ENCODE results near the gene ZFYVE21.

DNA sequence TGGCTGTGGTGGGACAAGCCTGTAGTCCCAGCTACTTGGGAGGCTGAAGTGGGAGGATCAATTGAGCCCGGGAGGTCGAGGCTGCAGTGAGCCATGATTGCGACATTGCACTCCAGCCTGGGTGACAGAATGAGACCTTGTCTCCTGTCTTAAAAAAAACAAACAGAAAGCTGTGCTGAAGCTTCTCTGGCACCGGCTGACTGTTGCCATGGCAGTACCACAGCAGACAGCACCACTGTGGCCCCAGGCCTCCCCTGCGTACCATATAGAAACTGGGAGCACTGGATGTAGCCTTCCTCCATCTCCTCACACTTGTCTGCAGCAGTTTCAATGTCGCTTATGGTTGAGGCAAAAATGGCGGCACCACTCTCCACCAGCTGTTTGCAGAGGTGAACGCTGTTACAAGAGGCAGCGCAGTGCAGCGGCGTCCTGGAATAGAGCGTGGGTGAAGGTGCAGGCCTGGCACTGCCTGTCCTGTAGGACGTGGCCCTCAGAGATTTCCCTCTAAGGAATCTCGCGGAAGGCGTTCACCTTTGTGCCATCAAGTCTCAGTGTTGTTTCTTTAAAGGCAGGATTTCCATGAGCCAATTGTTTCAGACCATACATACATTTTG lies 21.9 kb downstream of the ZFYVE21 start:
- TF ChIP-seq, protein P1, sequence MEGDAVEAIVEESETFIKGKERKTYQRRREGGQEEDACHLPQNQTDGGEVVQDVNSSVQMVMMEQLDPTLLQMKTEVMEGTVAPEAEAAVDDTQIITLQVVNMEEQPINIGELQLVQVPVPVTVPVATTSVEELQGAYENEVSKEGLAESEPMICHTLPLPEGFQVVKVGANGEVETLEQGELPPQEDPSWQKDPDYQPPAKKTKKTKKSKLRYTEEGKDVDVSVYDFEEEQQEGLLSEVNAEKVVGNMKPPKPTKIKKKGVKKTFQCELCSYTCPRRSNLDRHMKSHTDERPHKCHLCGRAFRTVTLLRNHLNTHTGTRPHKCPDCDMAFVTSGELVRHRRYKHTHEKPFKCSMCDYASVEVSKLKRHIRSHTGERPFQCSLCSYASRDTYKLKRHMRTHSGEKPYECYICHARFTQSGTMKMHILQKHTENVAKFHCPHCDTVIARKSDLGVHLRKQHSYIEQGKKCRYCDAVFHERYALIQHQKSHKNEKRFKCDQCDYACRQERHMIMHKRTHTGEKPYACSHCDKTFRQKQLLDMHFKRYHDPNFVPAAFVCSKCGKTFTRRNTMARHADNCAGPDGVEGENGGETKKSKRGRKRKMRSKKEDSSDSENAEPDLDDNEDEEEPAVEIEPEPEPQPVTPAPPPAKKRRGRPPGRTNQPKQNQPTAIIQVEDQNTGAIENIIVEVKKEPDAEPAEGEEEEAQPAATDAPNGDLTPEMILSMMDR (IDR thresholded peaks at IDR 0.05; ENCODE audit: borderline replicate concordance, extremely low read depth, low read length, poor library complexity, severe bottlenecking) = no peak
- TF ChIP-seq EZH2 (IDR thresholded peaks at IDR 0.05; ENCODE audit: borderline replicate concordance, low read depth, low read length, severe bottlenecking) = no peak
